ENCODE data around the gene REEP3. TPM values are rescaled to one million over a fixed set of nuclear protein-coding genes. Genes with fewer than 3 reads are reported as not detected.

REEP3 gene
- total and polyA plus RNA-seq, 8 donors = 7.3 to 90.4 (median 30.3) TPM

GRCh38 chr10:63614371-63614891 is 93.2 kb downstream of the REEP3 start:
- WGBS, 5 donors = 61 to 87% (median 80%) methylated on average over 2 of the region's 2 CpGs

DNA sequence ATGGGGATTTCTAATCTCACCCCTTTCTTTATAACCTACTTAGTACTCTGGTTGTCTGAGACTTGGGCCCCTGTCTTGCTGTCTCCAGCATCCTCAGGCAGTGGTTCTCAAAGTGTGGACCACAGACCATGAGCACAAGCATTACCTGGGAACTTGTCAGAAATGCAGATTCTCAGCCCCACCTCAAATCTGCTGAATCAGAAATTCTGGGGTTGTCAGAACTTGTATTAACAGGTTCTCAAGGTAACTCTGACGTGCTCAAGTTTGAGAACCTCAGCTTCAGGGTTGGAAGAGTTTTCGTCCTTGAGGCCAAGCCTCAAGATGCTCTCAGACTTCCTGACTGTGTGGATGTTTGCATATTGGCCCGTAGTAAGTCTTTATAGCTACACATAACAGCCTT is 97.4 kb downstream of the REEP3 start:
- Histone ChIP-seq H3K27me3 (no peaks in the 10 kb centered on the region), H3K4me1 (peaks cover 0 to 5% (median 2%) of the 10 kb centered on the region in 4 donors), H3K4me3 (no peak overlapping the region), H3K27ac (no peak overlapping the region), H3K36me3 (peaks cover 11 to 29% (median 26%) of the 10 kb centered on the region in 4 donors), H3K9me3 (no peaks in the 10 kb centered on the region)
- no peak for DNase-seq
- intact Hi-C loops (cut with DNase I; ENCODE audit: low total_unique reads) = no loop called here
- 91 to 98% (median 96%) methylated on average over 3 of the region's 3 CpGs for WGBS, 5 donors
- TF ChIP-seq POLR2A (IDR thresholded peaks at IDR 0.05) (no peak), POLR2AphosphoS5 (IDR thresholded peaks at IDR 0.05) (no peak), EP300 (IDR thresholded peaks at IDR 0.05) (no peak)
- TF ChIP-seq, protein P1, sequence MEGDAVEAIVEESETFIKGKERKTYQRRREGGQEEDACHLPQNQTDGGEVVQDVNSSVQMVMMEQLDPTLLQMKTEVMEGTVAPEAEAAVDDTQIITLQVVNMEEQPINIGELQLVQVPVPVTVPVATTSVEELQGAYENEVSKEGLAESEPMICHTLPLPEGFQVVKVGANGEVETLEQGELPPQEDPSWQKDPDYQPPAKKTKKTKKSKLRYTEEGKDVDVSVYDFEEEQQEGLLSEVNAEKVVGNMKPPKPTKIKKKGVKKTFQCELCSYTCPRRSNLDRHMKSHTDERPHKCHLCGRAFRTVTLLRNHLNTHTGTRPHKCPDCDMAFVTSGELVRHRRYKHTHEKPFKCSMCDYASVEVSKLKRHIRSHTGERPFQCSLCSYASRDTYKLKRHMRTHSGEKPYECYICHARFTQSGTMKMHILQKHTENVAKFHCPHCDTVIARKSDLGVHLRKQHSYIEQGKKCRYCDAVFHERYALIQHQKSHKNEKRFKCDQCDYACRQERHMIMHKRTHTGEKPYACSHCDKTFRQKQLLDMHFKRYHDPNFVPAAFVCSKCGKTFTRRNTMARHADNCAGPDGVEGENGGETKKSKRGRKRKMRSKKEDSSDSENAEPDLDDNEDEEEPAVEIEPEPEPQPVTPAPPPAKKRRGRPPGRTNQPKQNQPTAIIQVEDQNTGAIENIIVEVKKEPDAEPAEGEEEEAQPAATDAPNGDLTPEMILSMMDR (IDR thresholded peaks at IDR 0.05) = no peak

More at GRCh38 chr10:63614371-63614891, 93.2 kb downstream of the REEP3 start:
- no peak overlapping the region for H3K4me3 ChIP-seq
- H3K27me3 ChIP-seq = no peaks in the 10 kb centered on the region
- intact Hi-C loops (cut with DNase I; ENCODE audit: low total_unique reads) = no loop called here
- TF ChIP-seq EP300 (IDR thresholded peaks at IDR 0.05) (no peak), POLR2AphosphoS5 (IDR thresholded peaks at IDR 0.05) (no peak), POLR2A (IDR thresholded peaks at IDR 0.05) (no peak)
- TF ChIP-seq, protein P1 (IDR thresholded peaks at IDR 0.05) = no peak
- peak in 1 of 2 donors; percentile 66 for DNase-seq
- H3K27ac ChIP-seq = peak overlapping the region in 2 of 5 donors; percentile 8 to 19
- peaks cover 0 to 10% (median 2%) of the 10 kb centered on the region in 4 donors for H3K4me1 ChIP-seq
- no peaks in the 10 kb centered on the region for H3K9me3 ChIP-seq
- peaks cover 5 to 24% (median 13%) of the 10 kb centered on the region in 4 donors for H3K36me3 ChIP-seq

- H3K27me3 ChIP-seq = no peaks in the 10 kb centered on the region
- TF ChIP-seq, protein P1 (IDR thresholded peaks at IDR 0.05) = no peak
- TF ChIP-seq EP300 (IDR thresholded peaks at IDR 0.05) = no peak
- TF ChIP-seq POLR2AphosphoS5 (IDR thresholded peaks at IDR 0.05) = no peak
- TF ChIP-seq POLR2A (IDR thresholded peaks at IDR 0.05) = no peak
Observed at GRCh38 chr10:63619426-63619825, 98.2 kb downstream of the REEP3 start.

GRCh38 chr10:63622097-63622496 is 100.9 kb downstream of the REEP3 start:
- 45 to 66% (median 57%) methylated on average over 2 of the region's 2 CpGs for WGBS, 5 donors

More at GRCh38 chr10:63619426-63619825, 98.2 kb downstream of the REEP3 start:
- WGBS, 5 donors = 90 to 95% (median 93%) methylated on average over 7 of the region's 7 CpGs
- Histone ChIP-seq H3K9me3 (no peaks in the 10 kb centered on the region), H3K4me3 (no peak overlapping the region), H3K36me3 (peaks cover 11 to 29% (median 26%) of the 10 kb centered on the region in 4 donors), H3K27ac (no peak overlapping the region), H3K4me1 (peaks cover 0 to 1% (median 0%) of the 10 kb centered on the region in 4 donors)
- intact Hi-C loops (cut with DNase I; ENCODE audit: low total_unique reads) = no loop called here
- no peak for DNase-seq

More at GRCh38 chr10:63622097-63622496, 100.9 kb downstream of the REEP3 start:
- no peak for DNase-seq
- H3K4me3 ChIP-seq = no peak overlapping the region
- intact Hi-C loops (cut with DNase I; ENCODE audit: low total_unique reads) = no loop called here
- H3K27ac ChIP-seq = no peak overlapping the region
- TF ChIP-seq POLR2AphosphoS5 (IDR thresholded peaks at IDR 0.05) (no peak), POLR2A (IDR thresholded peaks at IDR 0.05) (no peak)
- TF ChIP-seq, protein P1 (IDR thresholded peaks at IDR 0.05) = no peak
- no peaks in the 10 kb centered on the region for H3K4me1 ChIP-seq
- peaks cover 5 to 23% (median 22%) of the 10 kb centered on the region in 4 donors for H3K36me3 ChIP-seq
- H3K9me3 ChIP-seq = no peaks in the 10 kb centered on the region
- no peaks in the 10 kb centered on the region for H3K27me3 ChIP-seq
